Measurements from ENCODE around the gene IQCH. TPM values are rescaled to one million over a fixed set of nuclear protein-coding genes. Genes with fewer than 3 reads are reported as not detected.

The IQCH gene
- total and polyA plus RNA-seq, 8 donors, result 1.4 to 3.4 (median 2.8) TPM

GRCh38 chr15:67307156-67307555, 52.6 kb downstream of the IQCH start:
- intact Hi-C loops (cut with DNase I), result loop anchor here in 1 of 2 donors (10.0 kb wide), 1 partner anchor 362 kb away; no protein-coding TSS in a partner anchor
- H3K4me3 ChIP-seq, result no peak overlapping the region
- H3K9me3 ChIP-seq, result no peaks in the 10 kb centered on the region
- no peaks in the 10 kb centered on the region for H3K36me3 ChIP-seq
- no peak overlapping the region for H3K27ac ChIP-seq
- no peaks in the 10 kb centered on the region for H3K4me1 ChIP-seq
- ATAC-seq, result peak; percentile 49
- DNase-seq, result peak in 2 of 4 donors; percentile 23 to 46
- TF ChIP-seq, protein P1, sequence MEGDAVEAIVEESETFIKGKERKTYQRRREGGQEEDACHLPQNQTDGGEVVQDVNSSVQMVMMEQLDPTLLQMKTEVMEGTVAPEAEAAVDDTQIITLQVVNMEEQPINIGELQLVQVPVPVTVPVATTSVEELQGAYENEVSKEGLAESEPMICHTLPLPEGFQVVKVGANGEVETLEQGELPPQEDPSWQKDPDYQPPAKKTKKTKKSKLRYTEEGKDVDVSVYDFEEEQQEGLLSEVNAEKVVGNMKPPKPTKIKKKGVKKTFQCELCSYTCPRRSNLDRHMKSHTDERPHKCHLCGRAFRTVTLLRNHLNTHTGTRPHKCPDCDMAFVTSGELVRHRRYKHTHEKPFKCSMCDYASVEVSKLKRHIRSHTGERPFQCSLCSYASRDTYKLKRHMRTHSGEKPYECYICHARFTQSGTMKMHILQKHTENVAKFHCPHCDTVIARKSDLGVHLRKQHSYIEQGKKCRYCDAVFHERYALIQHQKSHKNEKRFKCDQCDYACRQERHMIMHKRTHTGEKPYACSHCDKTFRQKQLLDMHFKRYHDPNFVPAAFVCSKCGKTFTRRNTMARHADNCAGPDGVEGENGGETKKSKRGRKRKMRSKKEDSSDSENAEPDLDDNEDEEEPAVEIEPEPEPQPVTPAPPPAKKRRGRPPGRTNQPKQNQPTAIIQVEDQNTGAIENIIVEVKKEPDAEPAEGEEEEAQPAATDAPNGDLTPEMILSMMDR (IDR thresholded peaks at IDR 0.05), result no peak
- H3K27me3 ChIP-seq, result no peaks in the 10 kb centered on the region

DNA sequence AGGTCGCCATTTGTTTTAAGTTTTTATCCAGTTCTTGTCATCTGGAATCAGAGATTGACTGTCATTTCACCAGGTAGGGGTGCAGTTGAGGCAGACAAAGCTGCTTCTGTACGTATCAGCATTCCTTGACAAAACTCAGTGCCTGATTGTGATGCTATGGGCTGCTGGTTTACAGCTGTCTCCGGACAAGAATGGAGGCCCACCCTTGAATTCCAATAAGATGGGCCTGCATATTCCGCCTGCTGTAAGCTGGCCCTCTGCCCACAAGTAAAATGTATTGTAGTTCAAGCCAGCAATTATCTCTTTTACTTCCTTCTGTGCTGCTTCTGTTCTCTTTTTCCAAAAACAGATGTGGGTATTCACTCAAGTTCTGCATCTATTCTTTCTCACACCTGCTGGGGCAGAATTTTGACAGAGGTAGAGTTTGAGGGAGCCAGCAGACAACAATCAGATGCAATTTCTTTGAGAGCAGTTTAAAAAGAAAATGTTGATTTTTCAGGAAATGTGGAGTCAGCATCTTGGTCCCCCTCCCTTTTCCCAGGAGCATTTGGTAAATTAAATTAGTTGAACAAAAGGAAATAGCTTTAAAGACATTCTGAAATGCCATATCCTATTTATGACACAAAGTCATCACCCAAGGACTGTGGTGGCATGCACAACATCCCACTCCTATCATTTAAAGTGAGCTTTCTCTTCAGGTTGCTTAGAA, 53.5 kb downstream of the IQCH start:
- ATAC-seq, result no peak
- intact Hi-C loops (cut with DNase I), result loop anchor here in 1 of 2 donors (10.0 kb wide), 1 partner anchor 363 kb away; no protein-coding TSS in a partner anchor
- no peaks in the 10 kb centered on the region for H3K4me1 ChIP-seq
- no peaks in the 10 kb centered on the region for H3K36me3 ChIP-seq
- H3K27ac ChIP-seq, result no peak overlapping the region
- TF ChIP-seq, protein P1 (IDR thresholded peaks at IDR 0.05), result no peak
- H3K9me3 ChIP-seq, result no peaks in the 10 kb centered on the region
- peak in 2 of 4 donors; percentile 8 to 21 for DNase-seq
- no peaks in the 10 kb centered on the region for H3K27me3 ChIP-seq
- no peak overlapping the region for H3K4me3 ChIP-seq

GRCh38 chr15:67311731-67312130, 57.1 kb downstream of the IQCH start:
- TF ChIP-seq, protein P1 (IDR thresholded peaks at IDR 0.05), result no peak
- no peak for DNase-seq
- Histone ChIP-seq H3K27me3 (no peaks in the 10 kb centered on the region), H3K4me3 (no peak overlapping the region), H3K4me1 (no peaks in the 10 kb centered on the region), H3K36me3 (no peaks in the 10 kb centered on the region), H3K27ac (no peak overlapping the region), H3K9me3 (no peaks in the 10 kb centered on the region)
- intact Hi-C loops (cut with DNase I), result no loop called here
- no peak for ATAC-seq

- TF ChIP-seq, protein P1 (IDR thresholded peaks at IDR 0.05), result no peak
- Histone ChIP-seq H3K27ac (no peak overlapping the region), H3K9me3 (no peaks in the 10 kb centered on the region), H3K4me3 (no peak overlapping the region), H3K27me3 (no peaks in the 10 kb centered on the region), H3K36me3 (no peaks in the 10 kb centered on the region), H3K4me1 (no peaks in the 10 kb centered on the region)
- intact Hi-C loops (cut with DNase I), result no loop called here
- DNase-seq (no peak), ATAC-seq (no peak)
Measured at GRCh38 chr15:67319961-67320360, 65.4 kb downstream of the IQCH start.

DNA sequence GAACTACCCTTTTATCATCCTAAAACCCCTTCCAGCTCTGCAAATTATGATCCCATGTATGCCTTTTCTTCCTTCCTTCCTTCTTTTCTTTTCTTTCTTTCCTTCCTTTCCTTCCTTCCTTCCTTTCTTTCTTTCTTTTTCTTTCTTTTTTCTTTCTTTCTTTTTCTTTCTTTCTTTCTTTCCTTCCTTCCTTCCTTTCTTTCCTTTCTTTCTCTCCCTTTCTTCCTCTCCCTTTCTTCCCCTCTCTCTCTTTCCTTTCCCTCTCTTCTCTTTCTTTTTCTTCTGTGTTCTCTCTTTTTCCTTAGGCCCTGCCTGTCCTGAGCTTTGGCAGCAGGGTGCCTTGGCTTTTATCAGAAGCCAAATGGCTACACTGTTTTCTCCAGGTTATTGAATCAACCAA, 66.8 kb downstream of the IQCH start:
- no peaks in the 10 kb centered on the region for H3K9me3 ChIP-seq
- H3K4me1 ChIP-seq, result no peaks in the 10 kb centered on the region
- ATAC-seq (no peak), DNase-seq (no peak)
- no peak overlapping the region for H3K27ac ChIP-seq
- H3K27me3 ChIP-seq, result no peaks in the 10 kb centered on the region
- no peaks in the 10 kb centered on the region for H3K36me3 ChIP-seq
- intact Hi-C loops (cut with DNase I), result no loop called here
- TF ChIP-seq, protein P1 (IDR thresholded peaks at IDR 0.05), result no peak
- H3K4me3 ChIP-seq, result no peak overlapping the region

Measured in left lung (tissue), 10 donors.